LNCaP clone FGC (cell line): ENCODE results near the gene TSR1.

Experiments used
- DNase-seq: peaks from one replicate; pipeline ENCODE4 v3.0.0-alpha.2; 2011; ENCODE audit warnings: low read depth
- H3K4me3 ChIP-seq: 2 replicates; pipeline ENCODE4 v1.5.1; 2011; ENCODE audit warnings: mild to moderate bottlenecking, low read depth, low read length, control low read depth
- CTCF ChIP-seq: IDR thresholded peaks from 2 replicates; pipeline ENCODE4 v1.5.1; 2012; ENCODE audit warnings: mild to moderate bottlenecking; ENCODE audit not compliant: control insufficient read depth, insufficient read depth; ENCODE audit errors: extremely low read depth

TSR1 gene

GRCh38 chr17:2357931-2358434 lies 21.7 kb upstream of the TSR1 start:
- no peak for TF ChIP-seq CTCF
- H3K4me3 ChIP-seq, result no peak overlapping the region
- no peak for DNase-seq

- H3K4me3 ChIP-seq, result no peak overlapping the region
- no peak for DNase-seq
- TF ChIP-seq CTCF, result no peak
These were observed 21.0 kb upstream of the TSR1 start for GRCh38 chr17:2357237-2357636.

GRCh38 chr17:2354311-2354710 lies 18.1 kb upstream of the TSR1 start:
- H3K4me3 ChIP-seq, result no peak overlapping the region
- no peak for TF ChIP-seq CTCF
- DNase-seq, result no peak

GRCh38 chr17:2351269-2351668 lies 15.0 kb upstream of the TSR1 start:
- no peak for DNase-seq
- no peak overlapping the region for H3K4me3 ChIP-seq
- no peak for TF ChIP-seq CTCF

- no peak for TF ChIP-seq CTCF
- peak; percentile 98 for DNase-seq
- peak overlapping the region; percentile 8; the same call in 1 of the 2 replicates for H3K4me3 ChIP-seq
These were observed 11.8 kb upstream of the TSR1 start for GRCh38 chr17:2347805-2348685.

- no peak for TF ChIP-seq CTCF
- DNase-seq, result peak; percentile 90
These were observed 10.2 kb upstream of the TSR1 start for GRCh38 chr17:2346475-2346874.

GRCh38 chr17:2344528-2344927 lies 8.3 kb upstream of the TSR1 start:
- TF ChIP-seq CTCF, result no peak
- DNase-seq, result no peak
- H3K4me3 ChIP-seq, result no peak overlapping the region

More at GRCh38 chr17:2346475-2346874, 10.2 kb upstream of the TSR1 start:
- H3K4me3 ChIP-seq, result no peak overlapping the region
